ENCODE data around the gene NCF4. TPM values are rescaled to one million over a fixed set of nuclear protein-coding genes. Genes with fewer than 3 reads are reported as not detected.

The NCF4 gene
- total RNA-seq, 1 donor from 2014 or later: 13.7 TPM

GRCh38 chr22:36865346-36865745, 4.5 kb downstream of the NCF4 start:
- intact Hi-C loops (cut with DNase I): no loop called here
- no peak for DNase-seq (ENCODE audit: low spot score in 2 of 2)
- Histone ChIP-seq H3K27ac (no peak overlapping the region), H3K4me1 (no peaks in the 10 kb centered on the region), H3K9me3 (no peaks in the 10 kb centered on the region), H3K36me3 (no peaks in the 10 kb centered on the region), H3K4me3 (no peak overlapping the region), H3K27me3 (no peaks in the 10 kb centered on the region)
- no peak for TF ChIP-seq CTCF (IDR thresholded peaks at IDR 0.05)

DNA sequence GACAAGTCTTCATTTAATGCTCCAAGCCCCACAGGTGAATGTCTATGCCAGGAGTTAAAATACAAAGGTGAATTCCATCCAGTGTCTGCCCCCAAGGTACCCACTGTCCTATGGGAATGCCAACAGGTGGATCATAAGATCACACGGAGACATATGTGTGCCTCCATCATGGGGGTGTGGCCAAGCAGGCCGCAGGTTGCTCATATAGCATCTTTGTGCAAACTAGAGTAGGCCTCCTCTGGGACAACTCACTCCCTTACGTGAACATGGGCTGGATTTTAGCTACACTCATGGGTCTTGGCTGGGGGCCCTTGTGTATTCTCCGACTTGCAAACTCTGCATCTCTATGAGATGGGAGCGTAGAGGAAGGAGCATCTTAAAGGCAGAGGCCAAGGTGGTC, 6.9 kb downstream of the NCF4 start:
- H3K4me3 ChIP-seq: no peak overlapping the region
- H3K9me3 ChIP-seq: no peaks in the 10 kb centered on the region
- no peaks in the 10 kb centered on the region for H3K36me3 ChIP-seq
- H3K27ac ChIP-seq: no peak overlapping the region
- TF ChIP-seq CTCF (IDR thresholded peaks at IDR 0.05): no peak
- H3K27me3 ChIP-seq: no peaks in the 10 kb centered on the region
- no peaks in the 10 kb centered on the region for H3K4me1 ChIP-seq
- intact Hi-C loops (cut with DNase I): no loop called here
- no peak for DNase-seq (ENCODE audit: low spot score in 2 of 2)

DNA sequence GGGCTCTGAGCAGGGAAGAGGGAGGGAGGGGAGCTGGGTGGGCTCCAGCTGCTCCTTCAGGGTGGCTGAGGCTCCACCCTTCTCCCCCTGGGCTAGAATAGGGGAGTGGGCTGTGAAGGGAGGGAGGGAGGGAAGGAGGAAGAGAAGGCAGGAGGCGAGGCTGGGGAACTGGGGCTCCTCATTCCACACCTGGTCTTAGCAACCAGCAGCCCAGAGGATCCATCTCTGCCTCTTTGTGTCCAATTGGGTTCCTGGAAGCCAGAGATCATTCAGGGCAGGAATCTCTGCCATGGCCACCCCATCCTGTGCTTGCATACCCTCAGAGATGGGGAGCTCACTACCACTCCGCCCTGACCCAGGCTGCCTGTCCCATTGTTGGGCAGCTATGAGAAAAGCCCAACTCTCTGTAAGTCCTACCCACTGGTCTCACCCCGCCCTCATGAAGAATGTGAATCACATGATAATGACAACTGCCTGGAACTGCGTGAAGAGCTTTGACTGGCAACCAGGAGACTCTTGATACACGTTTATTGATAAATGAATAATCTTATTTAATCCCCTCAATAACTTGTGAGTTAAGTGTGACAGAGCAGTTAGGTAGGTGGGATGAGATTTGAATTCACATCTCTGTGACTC, 7.9 kb downstream of the NCF4 start:
- no peaks in the 10 kb centered on the region for H3K27me3 ChIP-seq

DNA sequence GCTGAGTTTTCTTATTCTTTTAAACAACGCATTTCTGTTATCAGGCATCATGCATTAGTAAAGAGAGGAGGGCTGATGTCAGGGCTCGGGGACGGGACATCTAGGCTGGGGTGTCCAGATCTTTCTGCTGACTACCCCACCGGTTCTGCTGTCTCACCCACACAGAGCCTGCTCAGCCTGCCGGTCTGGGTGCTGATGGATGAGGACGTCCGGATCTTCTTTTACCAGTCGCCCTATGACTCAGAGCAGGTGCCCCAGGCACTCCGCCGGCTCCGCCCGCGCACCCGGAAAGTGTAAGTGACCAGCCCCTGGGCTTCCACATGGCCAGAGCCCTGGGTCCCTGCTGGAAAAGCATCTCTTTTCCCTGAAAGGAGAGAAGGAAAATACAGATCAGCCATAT, 9.4 kb downstream of the NCF4 start:
- no peak for DNase-seq (ENCODE audit: low spot score in 2 of 2)
- no peaks in the 10 kb centered on the region for H3K27me3 ChIP-seq
- H3K36me3 ChIP-seq: no peaks in the 10 kb centered on the region
- no peaks in the 10 kb centered on the region for H3K9me3 ChIP-seq
- no peak for TF ChIP-seq CTCF (IDR thresholded peaks at IDR 0.05)
- H3K4me1 ChIP-seq: no peaks in the 10 kb centered on the region
- intact Hi-C loops (cut with DNase I): loop anchor here (10.0 kb wide), 1 partner anchor 95 kb away; no protein-coding TSS in a partner anchor
- H3K27ac ChIP-seq: no peak overlapping the region
- H3K4me3 ChIP-seq: no peak overlapping the region

More for the DNA sequence above, 7.9 kb downstream of the NCF4 start:
- Histone ChIP-seq H3K9me3 (no peaks in the 10 kb centered on the region), H3K36me3 (no peaks in the 10 kb centered on the region), H3K4me3 (no peak overlapping the region), H3K4me1 (no peaks in the 10 kb centered on the region), H3K27ac (no peak overlapping the region)
- intact Hi-C loops (cut with DNase I): no loop called here
- TF ChIP-seq CTCF (IDR thresholded peaks at IDR 0.05): no peak
- DNase-seq (ENCODE audit: low spot score in 2 of 2): no peak

- Histone ChIP-seq H3K4me1 (no peaks in the 10 kb centered on the region), H3K27me3 (no peaks in the 10 kb centered on the region), H3K9me3 (no peaks in the 10 kb centered on the region), H3K27ac (no peak overlapping the region), H3K4me3 (no peak overlapping the region), H3K36me3 (no peaks in the 10 kb centered on the region)
- no peak for DNase-seq (ENCODE audit: low spot score in 2 of 2)
- TF ChIP-seq CTCF (IDR thresholded peaks at IDR 0.05): no peak
- intact Hi-C loops (cut with DNase I): loop anchor here (10.0 kb wide), 1 partner anchor 93 kb away; no protein-coding TSS in a partner anchor
Observed at GRCh38 chr22:36871669-36872081, 10.9 kb downstream of the NCF4 start.

All from ascending aorta (tissue), 2 donors.